Measurements from ENCODE around the gene UGT1A1. TPM values are rescaled to one million over a fixed set of nuclear protein-coding genes. Genes with fewer than 3 reads are reported as not detected.

UGT1A1 gene
- total and polyA plus RNA-seq, 2 donors, result 1.9 to 5.6 TPM

GRCh38 chr2:233810385-233810784 lies 50.3 kb downstream of the UGT1A1 start:
- H3K36me3 ChIP-seq (ENCODE audit: insufficient read depth), result no peaks in the 10 kb centered on the region
- no peak for DNase-seq (ENCODE audit: extremely low spot score)
- no peak overlapping the region for H3K4me3 ChIP-seq (ENCODE audit: low read depth, low read length)
- H3K4me1 ChIP-seq (ENCODE audit: insufficient read depth), result no peaks in the 10 kb centered on the region
- H3K27ac ChIP-seq (ENCODE audit: low read depth), result no peak overlapping the region
- WGBS, result 89% methylated on average over 6 of the region's 6 CpGs

- Histone ChIP-seq H3K36me3 (ENCODE audit: insufficient read depth) (no peaks in the 10 kb centered on the region), H3K4me1 (ENCODE audit: insufficient read depth) (no peaks in the 10 kb centered on the region), H3K4me3 (ENCODE audit: low read depth, low read length) (no peak overlapping the region), H3K27ac (ENCODE audit: low read depth) (no peak overlapping the region)
- no peak for DNase-seq (ENCODE audit: extremely low spot score)
- WGBS, result 67% methylated on average over 4 of the region's 4 CpGs
Measured at GRCh38 chr2:233811087-233811486, 51.0 kb downstream of the UGT1A1 start.

GRCh38 chr2:233811732-233812131 lies 51.7 kb downstream of the UGT1A1 start:
- no peaks in the 10 kb centered on the region for H3K4me1 ChIP-seq (ENCODE audit: insufficient read depth)
- no peak for DNase-seq (ENCODE audit: extremely low spot score)
- H3K36me3 ChIP-seq (ENCODE audit: insufficient read depth), result no peaks in the 10 kb centered on the region
- 86% methylated on average over 8 of the region's 8 CpGs for WGBS
- H3K27ac ChIP-seq (ENCODE audit: low read depth), result no peak overlapping the region
- H3K4me3 ChIP-seq (ENCODE audit: low read depth, low read length), result no peak overlapping the region

GRCh38 chr2:233813236-233814055 lies 53.4 kb downstream of the UGT1A1 start:
- DNase-seq (ENCODE audit: extremely low spot score), result no peak
- Histone ChIP-seq H3K27ac (ENCODE audit: low read depth) (no peak overlapping the region), H3K4me3 (ENCODE audit: low read depth, low read length) (no peak overlapping the region), H3K36me3 (ENCODE audit: insufficient read depth) (no peaks in the 10 kb centered on the region), H3K4me1 (ENCODE audit: insufficient read depth) (no peaks in the 10 kb centered on the region)
- WGBS, result 67% methylated on average over 3 of the region's 3 CpGs

- no peak for DNase-seq (ENCODE audit: extremely low spot score)
- H3K36me3 ChIP-seq (ENCODE audit: insufficient read depth), result no peaks in the 10 kb centered on the region
- no peak overlapping the region for H3K4me3 ChIP-seq (ENCODE audit: low read depth, low read length)
- no peaks in the 10 kb centered on the region for H3K4me1 ChIP-seq (ENCODE audit: insufficient read depth)
- WGBS, result 64% methylated on average over 2 of the region's 2 CpGs
- no peak overlapping the region for H3K27ac ChIP-seq (ENCODE audit: low read depth)
Measured at GRCh38 chr2:233814056-233814835, 54.2 kb downstream of the UGT1A1 start.

- Histone ChIP-seq H3K4me1 (ENCODE audit: insufficient read depth) (no peaks in the 10 kb centered on the region), H3K4me3 (ENCODE audit: low read depth, low read length) (no peak overlapping the region), H3K36me3 (ENCODE audit: insufficient read depth) (no peaks in the 10 kb centered on the region), H3K27ac (ENCODE audit: low read depth) (no peak overlapping the region)
- 78% methylated on average over 6 of the region's 6 CpGs for WGBS
- DNase-seq (ENCODE audit: extremely low spot score), result no peak
Measured at GRCh38 chr2:233815861-233816260, 55.8 kb downstream of the UGT1A1 start.

- no peak overlapping the region for H3K27ac ChIP-seq (ENCODE audit: low read depth)
- 48% methylated on average over 2 of the region's 2 CpGs for WGBS
- H3K4me1 ChIP-seq (ENCODE audit: insufficient read depth), result no peaks in the 10 kb centered on the region
Measured at GRCh38 chr2:233816334-233816733, 56.3 kb downstream of the UGT1A1 start.

GRCh38 chr2:233816771-233817170 lies 56.7 kb downstream of the UGT1A1 start:
- Histone ChIP-seq H3K4me1 (ENCODE audit: insufficient read depth) (no peaks in the 10 kb centered on the region), H3K36me3 (ENCODE audit: insufficient read depth) (no peaks in the 10 kb centered on the region), H3K4me3 (ENCODE audit: low read depth, low read length) (no peak overlapping the region), H3K27ac (ENCODE audit: low read depth) (no peak overlapping the region)
- 76% methylated on average over 4 of the region's 4 CpGs for WGBS
- DNase-seq (ENCODE audit: extremely low spot score), result no peak

More at GRCh38 chr2:233816334-233816733, 56.3 kb downstream of the UGT1A1 start:
- no peaks in the 10 kb centered on the region for H3K36me3 ChIP-seq (ENCODE audit: insufficient read depth)
- H3K4me3 ChIP-seq (ENCODE audit: low read depth, low read length), result no peak overlapping the region
- no peak for DNase-seq (ENCODE audit: extremely low spot score)

GRCh38 chr2:233817361-233817911 lies 57.4 kb downstream of the UGT1A1 start:
- no peak overlapping the region for H3K27ac ChIP-seq (ENCODE audit: low read depth)
- 72% methylated on average over 3 of the region's 3 CpGs for WGBS
- no peak for DNase-seq (ENCODE audit: extremely low spot score)
- no peaks in the 10 kb centered on the region for H3K36me3 ChIP-seq (ENCODE audit: insufficient read depth)
- H3K4me3 ChIP-seq (ENCODE audit: low read depth, low read length), result no peak overlapping the region
- H3K4me1 ChIP-seq (ENCODE audit: insufficient read depth), result no peaks in the 10 kb centered on the region

- Histone ChIP-seq H3K27ac (ENCODE audit: low read depth) (no peak overlapping the region), H3K4me3 (ENCODE audit: low read depth, low read length) (no peak overlapping the region), H3K4me1 (ENCODE audit: insufficient read depth) (no peaks in the 10 kb centered on the region), H3K36me3 (ENCODE audit: insufficient read depth) (no peaks in the 10 kb centered on the region)
- no peak for DNase-seq (ENCODE audit: extremely low spot score)
- WGBS, result 93% methylated on average over 11 of the region's 11 CpGs
Measured at GRCh38 chr2:233817995-233818638, 58.0 kb downstream of the UGT1A1 start.

- 85% methylated on average over 17 of the region's 17 CpGs for WGBS
- DNase-seq (ENCODE audit: extremely low spot score), result no peak
Measured at GRCh38 chr2:233818639-233819621, 58.9 kb downstream of the UGT1A1 start.

GRCh38 chr2:233819884-233820773 lies 60.1 kb downstream of the UGT1A1 start:
- H3K27ac ChIP-seq (ENCODE audit: low read depth), result no peak overlapping the region
- DNase-seq (ENCODE audit: extremely low spot score), result no peak
- no peaks in the 10 kb centered on the region for H3K4me1 ChIP-seq (ENCODE audit: insufficient read depth)
- H3K4me3 ChIP-seq (ENCODE audit: low read depth, low read length), result no peak overlapping the region
- WGBS, result 82% methylated on average over 18 of the region's 18 CpGs
- H3K36me3 ChIP-seq (ENCODE audit: insufficient read depth), result no peaks in the 10 kb centered on the region

More at GRCh38 chr2:233818639-233819621, 58.9 kb downstream of the UGT1A1 start:
- Histone ChIP-seq H3K27ac (ENCODE audit: low read depth) (no peak overlapping the region), H3K4me3 (ENCODE audit: low read depth, low read length) (no peak overlapping the region), H3K4me1 (ENCODE audit: insufficient read depth) (no peaks in the 10 kb centered on the region), H3K36me3 (ENCODE audit: insufficient read depth) (no peaks in the 10 kb centered on the region)

Data from urinary bladder (tissue), 4 donors.